Superior temporal gyrus (tissue), 1 donor: ENCODE measurements around the gene RAB10.
"Not testable (repeated sequence)": the region's sequence is repeated elsewhere in the genome, so short reads cannot be mapped to it uniquely, and the experiment has no call there.

Experiments used
- DNase-seq: peaks from one replicate; pipeline ENCODE4 v3.0.0-alpha.2; 2016; ENCODE audit errors: extremely low spot score

The RAB10 gene

DNA sequence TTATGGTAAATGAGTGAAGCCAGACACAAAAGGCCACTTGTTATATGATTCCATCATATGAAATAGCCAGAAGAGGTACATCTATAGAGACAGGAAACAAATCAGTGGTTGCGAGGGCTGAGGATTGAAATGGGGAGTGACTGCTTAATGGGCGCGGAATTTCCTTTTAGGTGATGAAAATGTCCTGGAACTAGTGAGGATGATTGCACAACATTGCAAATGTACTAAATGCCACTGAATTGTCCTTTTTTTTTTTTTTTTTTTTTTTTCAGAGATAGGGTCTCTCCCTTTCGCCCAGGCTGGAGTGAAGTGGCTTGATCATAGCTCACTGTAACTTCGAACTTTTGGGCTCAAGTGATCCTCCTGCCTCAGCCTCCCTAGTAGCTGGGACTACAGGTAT is 123.7 kb downstream of the RAB10 start:
- no peak for DNase-seq

DNA sequence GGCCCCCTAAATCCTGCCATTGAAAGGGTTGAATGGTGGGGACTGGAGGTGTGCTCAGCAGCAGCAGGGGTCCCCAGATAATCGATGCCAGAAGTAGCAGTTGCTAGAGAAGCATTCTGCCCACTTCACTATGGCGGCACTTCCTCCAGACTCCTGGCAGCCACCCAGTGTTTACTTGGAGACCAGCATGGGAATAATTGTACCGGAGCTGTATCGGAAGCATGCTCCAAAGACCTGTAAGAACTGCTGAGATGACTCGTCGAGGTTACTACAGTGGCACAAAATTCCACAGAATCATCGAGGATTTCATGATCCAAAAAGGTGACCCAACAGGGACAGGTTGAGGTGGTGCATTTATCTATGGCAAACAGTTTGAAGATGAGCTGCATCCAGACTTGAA is 128.0 kb downstream of the RAB10 start:
- DNase-seq = no peak

GRCh38 chr2:26162963-26163362 is 129.1 kb downstream of the RAB10 start:
- no peak for DNase-seq

- peak; percentile 80 for DNase-seq
These were observed 130.3 kb downstream of the RAB10 start for GRCh38 chr2:26164231-26164630.

DNA sequence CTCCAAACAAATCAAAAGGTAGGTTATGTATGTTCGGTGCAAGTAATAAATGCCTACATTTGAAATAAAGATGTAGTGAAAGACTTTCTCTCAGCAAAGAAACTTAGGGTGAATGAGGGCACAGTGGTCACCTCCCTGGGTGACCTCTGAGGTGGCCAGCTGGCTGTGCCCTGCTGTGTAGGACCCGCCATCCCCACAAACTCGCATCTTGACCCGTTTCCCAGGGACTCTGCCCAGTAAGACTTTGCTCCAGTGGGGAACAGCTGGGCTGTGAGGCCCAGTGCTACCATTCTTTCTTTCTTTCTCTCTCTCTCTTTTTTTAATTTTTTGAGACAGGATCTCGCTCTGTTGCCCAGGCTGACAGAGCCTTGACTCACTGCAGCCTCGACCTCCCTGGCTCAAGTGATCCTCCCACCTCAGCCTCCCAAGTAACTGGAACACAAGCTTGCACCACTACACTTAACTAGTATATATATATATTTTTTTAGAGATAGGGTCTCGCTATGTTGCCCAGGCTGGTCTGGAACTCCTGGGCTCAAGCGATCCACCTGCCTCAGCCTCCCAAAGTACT is 130.8 kb downstream of the RAB10 start:
- DNase-seq = no peak

- DNase-seq = no peak
These were observed 131.5 kb downstream of the RAB10 start for GRCh38 chr2:26165403-26165802.

DNA sequence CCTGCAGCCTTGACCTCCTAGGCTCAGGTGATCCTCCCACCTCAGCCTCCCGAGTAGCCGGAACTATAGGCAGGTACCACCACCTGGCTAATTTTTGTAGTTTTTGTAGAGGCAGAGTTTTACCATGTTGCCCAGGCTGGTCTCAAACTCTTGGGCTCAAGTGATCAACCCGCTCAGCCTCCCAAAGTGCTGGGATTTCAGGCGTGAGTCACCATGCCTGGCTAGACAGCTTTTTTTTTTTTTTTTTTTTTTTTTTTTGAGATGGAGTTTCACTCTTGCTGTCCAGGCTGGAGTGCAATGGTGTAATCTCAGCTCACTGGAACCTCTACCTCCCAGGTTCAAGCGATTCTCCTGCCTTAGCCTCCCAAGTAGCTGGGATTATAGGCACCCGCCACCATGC is 132.7 kb downstream of the RAB10 start:
- DNase-seq = not testable (repeated sequence)

- DNase-seq = no peak
These were observed 134.9 kb downstream of the RAB10 start for GRCh38 chr2:26168785-26169184.

DNA sequence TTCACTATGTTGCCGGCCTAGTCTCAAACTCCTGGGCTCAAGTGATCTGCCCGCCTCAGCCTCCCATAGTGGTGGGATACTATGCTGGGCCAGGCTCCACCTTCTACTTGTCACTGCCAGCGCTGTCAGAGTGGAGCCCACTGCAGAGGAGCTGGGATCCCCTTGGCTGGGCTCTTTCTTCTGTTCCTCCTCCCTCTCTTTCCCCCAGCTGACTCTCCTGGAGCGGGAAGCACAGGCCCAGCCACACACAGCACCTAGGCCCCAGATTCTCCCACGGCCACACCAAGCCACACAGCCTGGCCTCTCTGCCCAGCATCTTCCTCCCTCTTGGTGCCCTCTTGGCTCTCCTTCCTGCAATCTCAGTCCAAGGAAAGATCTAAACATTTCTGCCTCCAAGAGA is 135.3 kb downstream of the RAB10 start:
- DNase-seq = no peak

DNA sequence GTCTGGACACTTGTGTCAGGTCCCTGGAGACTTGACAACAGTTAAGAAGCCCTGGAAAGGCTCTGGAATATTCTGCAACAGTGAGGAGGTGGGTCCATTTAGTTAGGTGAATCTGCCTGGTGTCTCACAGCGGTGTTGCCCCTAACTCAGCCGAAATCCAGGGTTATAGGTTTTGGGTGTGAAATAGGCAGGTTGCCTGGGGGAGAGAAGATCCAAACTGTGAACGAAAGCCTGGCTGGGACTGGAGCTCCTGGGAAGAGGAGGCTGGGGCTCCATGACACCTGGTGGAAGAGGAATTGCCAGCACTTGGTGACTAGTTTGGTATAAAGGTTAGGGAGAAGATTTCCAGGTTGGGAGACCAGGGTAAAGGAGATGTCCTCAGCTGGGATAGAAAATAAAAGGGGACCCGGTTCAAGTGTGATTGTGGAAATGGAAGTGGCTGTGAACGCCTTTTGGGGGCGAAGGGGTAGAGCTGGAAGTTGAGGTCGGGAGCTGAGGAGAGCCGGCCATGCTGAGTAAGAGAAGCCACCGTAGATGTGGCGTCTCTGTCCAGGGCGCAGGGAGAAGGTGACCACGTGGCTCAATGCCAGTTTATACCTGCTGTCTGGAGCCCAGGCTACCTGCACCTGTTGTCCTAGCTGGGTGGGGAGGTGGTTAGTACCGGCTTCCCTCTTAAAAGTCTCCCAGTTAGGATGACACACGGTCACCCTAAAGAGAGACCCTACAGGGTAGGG is 136.0 kb downstream of the RAB10 start:
- DNase-seq = no peak

DNA sequence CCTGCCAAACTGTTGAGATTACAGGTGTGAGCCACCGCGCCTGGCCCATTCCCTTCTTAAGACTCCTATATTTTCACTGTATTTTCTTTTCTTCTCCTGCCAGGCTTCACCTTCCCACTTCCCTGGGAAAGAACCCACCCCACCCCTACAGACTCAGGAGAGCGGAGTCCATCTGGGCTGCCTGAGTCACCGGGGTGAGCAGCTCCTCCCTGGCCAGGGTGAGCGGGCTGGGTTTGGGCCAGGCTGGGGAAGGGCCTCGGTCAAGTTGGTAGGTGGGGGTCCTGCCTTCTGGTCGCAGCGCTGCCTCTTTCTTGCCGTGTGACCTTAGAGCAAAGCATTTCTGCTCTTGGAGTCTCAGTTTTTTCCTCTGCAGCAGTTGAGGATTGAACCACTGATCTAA is 136.9 kb downstream of the RAB10 start:
- DNase-seq = no peak

DNA sequence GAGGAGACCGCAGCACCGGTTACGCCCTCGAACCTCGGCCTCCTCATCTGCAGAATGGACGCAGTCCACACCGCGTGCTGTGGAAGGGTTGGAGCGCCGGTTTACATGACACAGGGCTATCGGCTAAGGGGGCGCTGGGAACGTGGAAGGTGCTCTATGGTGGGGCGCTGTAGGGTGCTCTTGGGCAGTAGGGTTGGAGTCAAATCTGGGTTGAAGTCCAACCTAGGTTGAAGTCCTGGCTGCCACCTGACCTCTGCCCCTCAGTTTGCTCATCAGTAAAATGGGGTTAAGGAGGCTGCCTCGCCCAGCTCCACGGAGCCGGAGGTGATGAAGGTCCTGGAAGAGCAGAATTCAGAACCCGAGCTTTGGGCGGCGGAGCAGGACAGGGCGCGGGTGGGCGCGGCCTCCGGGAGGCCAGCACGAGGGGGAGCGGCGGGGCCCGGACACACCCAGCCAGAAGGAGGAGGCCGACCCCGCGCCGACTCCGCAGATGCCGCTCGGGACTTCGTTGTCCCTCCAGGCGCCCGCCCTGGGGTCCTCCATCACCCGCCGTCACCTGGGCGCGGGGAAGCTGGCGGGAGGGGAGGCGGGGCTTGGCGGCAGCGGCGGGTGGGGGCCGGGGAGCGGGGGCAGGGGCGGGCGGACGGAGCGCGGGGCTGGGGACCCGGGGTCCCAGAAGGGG is 138.4 kb downstream of the RAB10 start:
- no peak for DNase-seq

- DNase-seq = no peak
These were observed 139.2 kb downstream of the RAB10 start, which contains the start of gene GAREM2 for GRCh38 chr2:26172871-26173775. TSS of gene GAREM2 (plus strand) at chr2:26173088. CDS start at chr2:26173221, 133 bp downstream.

DNA sequence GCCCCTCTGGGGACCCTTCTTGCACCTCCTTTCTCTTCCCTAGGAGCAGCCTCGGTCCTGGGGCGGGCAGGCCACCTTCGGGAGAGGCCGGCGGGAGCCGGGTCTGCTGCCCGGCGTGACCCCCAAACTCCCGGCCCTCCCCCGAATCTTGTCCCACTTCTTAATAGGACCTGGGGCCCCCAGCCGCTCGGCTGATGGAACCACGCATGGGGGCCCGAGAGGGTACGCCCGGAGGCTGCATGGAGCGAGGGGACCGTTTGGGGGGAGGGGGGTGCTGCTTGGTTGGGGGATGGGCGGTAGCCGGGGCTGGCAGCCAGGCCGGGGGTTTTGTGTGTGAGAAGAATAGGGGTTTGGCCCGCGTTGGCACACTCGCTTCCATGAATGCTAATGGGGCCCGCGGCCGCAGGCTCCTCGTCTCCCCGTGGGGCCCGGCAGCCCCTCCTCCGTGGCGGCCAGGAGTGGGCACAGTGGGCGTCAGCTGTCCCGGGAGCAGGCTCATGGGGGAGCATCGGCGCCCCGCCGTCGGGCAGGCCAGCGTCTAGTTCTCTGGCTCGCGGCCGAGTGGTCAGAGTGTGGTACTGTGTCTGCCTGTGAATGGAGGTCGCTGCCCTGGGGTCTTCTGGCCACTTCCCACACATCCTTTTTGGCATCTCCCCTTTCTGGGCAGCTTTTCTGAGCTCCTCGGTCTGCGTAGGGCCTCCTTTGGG is 140.0 kb downstream of the RAB10 start:
- DNase-seq = no peak

DNA sequence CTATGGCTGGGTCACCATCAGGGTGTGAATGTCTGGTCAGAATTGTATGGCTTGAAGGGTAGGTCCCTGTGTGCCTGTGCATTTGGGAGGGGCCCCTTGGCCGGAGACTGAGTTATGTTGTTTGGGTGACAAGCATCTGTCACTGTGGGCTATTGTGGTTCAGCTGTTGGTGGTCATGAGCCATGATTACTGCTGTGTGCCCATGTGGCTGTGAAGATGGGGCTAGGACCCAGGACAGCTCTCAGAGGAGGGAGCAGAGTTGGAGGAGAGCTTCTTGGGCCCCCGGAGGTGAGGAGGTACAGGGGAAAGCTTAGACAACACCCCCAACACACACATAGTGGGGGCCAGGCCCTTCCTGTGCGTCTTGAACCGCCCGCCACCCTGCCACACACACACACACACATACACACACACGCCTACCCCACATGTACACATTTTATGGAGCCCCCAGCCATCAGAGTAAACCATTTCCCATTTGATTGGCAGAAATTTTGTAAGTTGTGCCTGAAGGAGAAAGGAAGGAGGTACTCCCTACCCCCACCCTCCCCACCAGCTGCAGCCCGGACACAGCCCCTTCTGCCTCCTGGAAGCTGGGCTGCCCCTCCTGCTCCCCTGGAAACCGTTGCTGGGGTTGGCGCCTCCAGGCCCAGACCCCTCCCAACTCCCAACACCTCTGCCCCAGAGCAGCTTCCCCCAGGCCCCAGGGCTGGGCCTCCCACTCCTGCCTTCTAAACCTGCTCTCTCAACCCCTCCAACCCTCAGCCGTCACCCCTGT is 141.0 kb downstream of the RAB10 start:
- no peak for DNase-seq

DNA sequence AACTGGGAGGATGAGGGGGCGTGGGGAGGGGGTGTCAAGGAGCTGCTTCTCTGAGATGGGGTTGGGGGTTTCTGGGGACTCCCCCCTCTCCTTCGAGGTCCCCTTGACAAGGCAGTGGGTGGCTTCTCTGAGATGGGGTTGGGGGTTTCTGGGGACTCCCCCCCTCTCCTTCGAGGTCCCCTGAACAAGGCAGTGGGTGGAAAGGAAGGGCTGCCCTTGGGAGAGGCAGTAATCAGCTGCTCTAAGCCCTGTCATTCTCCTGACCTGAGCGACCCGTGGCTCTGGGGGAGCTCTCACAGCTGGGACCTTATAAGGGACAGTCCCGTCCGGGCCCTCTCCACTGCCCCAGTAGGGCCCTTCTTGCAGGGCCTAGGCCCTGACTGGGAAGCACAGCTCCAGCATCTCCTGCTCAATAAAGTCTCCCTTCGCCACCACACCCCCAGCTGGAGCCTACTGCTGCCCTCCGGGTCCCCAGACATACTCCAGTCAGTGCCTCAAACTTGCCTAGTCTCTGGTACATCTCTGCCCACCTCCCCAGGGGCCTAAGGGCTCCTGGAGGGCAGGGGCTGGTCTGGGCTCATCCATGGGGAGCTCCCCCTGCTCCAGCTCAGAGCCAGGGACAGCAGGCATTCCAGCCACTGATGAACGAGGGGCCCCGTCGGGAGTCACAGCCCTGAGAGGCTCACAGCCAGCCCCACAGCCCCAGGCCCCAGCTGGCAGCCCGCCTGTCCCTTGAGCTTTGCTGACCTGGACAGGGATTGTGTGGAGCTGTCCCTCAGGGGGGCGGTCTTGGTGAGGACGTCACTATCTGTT is 141.8 kb downstream of the RAB10 start:
- DNase-seq = no peak

DNA sequence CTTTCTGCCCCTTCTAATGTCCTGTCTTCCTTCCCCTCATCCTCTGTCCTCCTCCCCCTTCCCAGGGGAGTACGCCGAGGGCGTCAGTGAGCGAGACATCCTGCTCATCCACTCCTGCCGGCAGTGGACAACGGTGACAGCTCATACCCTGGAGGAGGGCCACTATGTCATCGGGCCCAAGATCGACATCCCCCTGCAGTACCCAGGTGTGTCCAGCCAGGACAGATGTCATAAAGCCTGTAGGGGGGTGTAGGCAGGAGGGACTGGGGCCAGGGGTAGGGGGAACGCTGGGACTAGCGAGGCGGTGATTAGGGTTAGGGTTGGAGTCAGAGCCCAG is 142.4 kb downstream of the RAB10 start:
- no peak for DNase-seq

DNA sequence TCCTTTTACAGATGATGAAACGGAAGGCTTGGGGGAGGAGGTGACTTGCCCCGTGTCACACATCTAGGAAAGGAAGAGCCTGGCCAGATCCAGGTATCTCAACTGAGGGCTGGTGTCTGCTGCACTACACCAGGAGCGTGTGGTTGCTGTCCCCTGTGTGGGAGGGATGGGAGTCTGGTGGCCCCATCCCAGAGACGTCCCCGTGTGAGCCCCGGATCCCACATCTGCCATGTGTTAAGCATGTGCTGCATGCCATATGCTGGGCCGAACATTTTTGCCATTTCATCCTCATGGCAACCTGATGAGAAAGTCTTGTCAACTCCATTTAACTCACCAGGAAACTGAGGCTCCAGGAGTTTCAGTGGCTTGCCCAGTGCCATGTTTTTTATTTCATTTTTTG is 143.2 kb downstream of the RAB10 start:
- DNase-seq = no peak

- no peak for DNase-seq
These were observed 144.4 kb downstream of the RAB10 start for GRCh38 chr2:26178246-26178645.
